ENCODE measurements around the gene TIMM17A. TPM values are rescaled to one million over a fixed set of nuclear protein-coding genes. Genes with fewer than 3 reads are reported as not detected.

Gene TIMM17A
- total and polyA plus RNA-seq, 2 of the 8 experiments (the other 6 are each of a cell fraction or from before 2014, with no cell fraction given) = 30.3 to 57.1 TPM

DNA sequence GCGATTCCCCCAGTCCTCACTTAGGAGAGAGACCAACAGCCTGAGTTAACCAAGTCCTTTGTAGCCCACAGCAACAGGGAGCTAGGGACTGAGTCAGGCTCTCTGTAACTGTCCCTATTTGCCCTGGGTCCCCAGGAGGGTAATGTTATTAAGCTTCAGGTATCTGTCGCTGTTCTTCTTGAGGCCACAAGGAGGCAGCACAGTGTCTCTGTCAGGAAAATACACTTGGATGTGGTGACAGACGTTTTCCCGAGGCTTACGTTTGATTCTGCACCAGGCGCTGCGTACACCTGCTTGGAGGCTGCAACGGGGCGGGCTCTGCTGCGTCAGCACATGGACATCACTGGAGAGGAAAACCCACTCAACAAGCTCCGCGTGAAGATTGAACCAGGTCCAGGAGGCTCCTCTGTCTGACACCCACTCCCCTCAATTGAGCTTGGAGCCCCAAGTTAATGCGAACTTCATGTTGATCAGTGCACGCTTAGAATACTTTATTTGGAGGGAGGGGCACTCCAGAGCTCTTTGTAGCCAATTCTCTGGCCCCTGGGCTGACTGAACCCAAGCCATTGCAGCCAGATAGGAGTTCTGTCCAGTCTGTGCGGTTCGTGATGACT lies 44.4 kb downstream of the TIMM17A start:
- Histone ChIP-seq H3K79me1 (ENCODE audit: low read depth, low read length) (0 out of 2 replicates have a peak, but pooled peaks cover 2% of the 10 kb centered on the region), H2BK20ac (ENCODE audit: low read length) (no peak overlapping the region), H3K4me1 (replicated peaks in 1 of 4; ENCODE audit: control insufficient read depth in 3 of 4, insufficient read depth in 4 of 4, low read length in 3 of 4) (no peaks in the 10 kb centered on the region), H3K56ac (replicated peaks; ENCODE audit: insufficient read length, low read depth, low read length) (no peak overlapping the region), H3K9me3 (ENCODE audit: insufficient read depth in 2 of 2, low read depth in 1 of 2, low read length in 1 of 2) (no peaks in the 10 kb centered on the region), H4K91ac (replicated peaks; ENCODE audit: insufficient read length, low read length) (no peak overlapping the region), H3K9ac (replicated peaks in 1 of 4; ENCODE audit: extremely low read depth in 1 of 4, low read depth in 3 of 4, low read length in 3 of 4) (no peak overlapping the region), H4K20me1 (replicated peaks in 1 of 2; ENCODE audit: control insufficient read depth in 1 of 2, insufficient read depth in 2 of 2, low read length in 2 of 2) (peaks cover 0 to 3% of the 10 kb centered on the region in 2 experiments), H4K8ac (ENCODE audit: extremely low read depth, insufficient read depth, low read length) (no peak overlapping the region), H3K36me3 (ENCODE audit: control insufficient read depth in 2 of 4, insufficient read depth in 4 of 4, low read length in 3 of 4) (peaks cover 7 to 67% (median 44%) of the 10 kb centered on the region in 4 experiments), H3K79me2 (ENCODE audit: control insufficient read depth in 1 of 2, insufficient read depth in 2 of 2, low read length in 2 of 2) (no peaks in the 10 kb centered on the region), H3K27me3 (replicated peaks in 1 of 4; ENCODE audit: control insufficient read depth in 3 of 4, extremely low read depth in 1 of 4, insufficient read depth in 3 of 4, low read length in 3 of 4) (no peaks in the 10 kb centered on the region), H3K4me3 (ENCODE audit: extremely low read depth in 1 of 4, insufficient read depth in 2 of 4, low read depth in 3 of 4, low read length in 4 of 4) (no peak overlapping the region), H4K5ac (ENCODE audit: insufficient read length, low read depth, low read length) (no peak overlapping the region), H3K4ac (replicated peaks; ENCODE audit: insufficient read length, low read depth, low read length) (no peak overlapping the region), H2BK120ac (replicated peaks; ENCODE audit: low read depth, low read length) (no peak overlapping the region), H3K14ac (ENCODE audit: insufficient read length) (no peak overlapping the region), H3K23ac (ENCODE audit: insufficient read length) (no peak overlapping the region), H2BK5ac (ENCODE audit: low read depth, low read length) (no peak overlapping the region), H3K27ac (ENCODE audit: low read depth, low read length) (no peak overlapping the region), H2AK5ac (ENCODE audit: low read depth, low read length) (no peak overlapping the region), H2BK15ac (ENCODE audit: low read length) (no peak overlapping the region), H2BK12ac (ENCODE audit: low read depth, low read length) (no peak overlapping the region), H2AFZ (ENCODE audit: low read length) (no peak overlapping the region), H3K4me2 (ENCODE audit: insufficient read depth in 1 of 2, low read depth in 2 of 2, low read length in 2 of 2) (no peak overlapping the region), H3K18ac (ENCODE audit: extremely low read depth, low read length) (no peak overlapping the region), H3K23me2 (ENCODE audit: low read depth, low read length) (no peaks in the 10 kb centered on the region)
- POLR2A ChIA-PET (ENCODE audit: partially characterized antibody) = interaction anchor here (0.6 to 3.7 kb wide), 19 partner anchors 8 to 132 kb away, joined by 3 to 24 read pairs (median 3); partner anchors contain the start of genes ELF3, GPR37L1 and RNPEP
- CTCF ChIA-PET (ENCODE audit: partially characterized antibody) = interaction anchor here (0.6 to 27.9 kb wide), 66 partner anchors 10 to 995 kb away, joined by 3 to 1014 read pairs (median 4); partner anchors contain the start of genes ELF3, GPR37L1, IPO9 and LMOD1
- DNase-seq (ENCODE audit: low read depth in 1 of 2, low spot score in 2 of 2) = no peak
- FAIRE-seq = peak; percentile 96
- WGBS, 2 experiments (ENCODE audit: extremely low coverage in 1 of 2, insufficient coverage in 1 of 2, insufficient read length in 1 of 2, insufficient replicate concordance in 2 of 2, low coverage in 1 of 2, low lambda C conversion rate in 2 of 2, missing lambda C conversion rate in 1 of 2) = 77% methylated on average over 16 of the region's 16 CpGs; no CpG with 5 or more reads in 1 of the 2 experiments
- TF ChIP-seq, protein P1, sequence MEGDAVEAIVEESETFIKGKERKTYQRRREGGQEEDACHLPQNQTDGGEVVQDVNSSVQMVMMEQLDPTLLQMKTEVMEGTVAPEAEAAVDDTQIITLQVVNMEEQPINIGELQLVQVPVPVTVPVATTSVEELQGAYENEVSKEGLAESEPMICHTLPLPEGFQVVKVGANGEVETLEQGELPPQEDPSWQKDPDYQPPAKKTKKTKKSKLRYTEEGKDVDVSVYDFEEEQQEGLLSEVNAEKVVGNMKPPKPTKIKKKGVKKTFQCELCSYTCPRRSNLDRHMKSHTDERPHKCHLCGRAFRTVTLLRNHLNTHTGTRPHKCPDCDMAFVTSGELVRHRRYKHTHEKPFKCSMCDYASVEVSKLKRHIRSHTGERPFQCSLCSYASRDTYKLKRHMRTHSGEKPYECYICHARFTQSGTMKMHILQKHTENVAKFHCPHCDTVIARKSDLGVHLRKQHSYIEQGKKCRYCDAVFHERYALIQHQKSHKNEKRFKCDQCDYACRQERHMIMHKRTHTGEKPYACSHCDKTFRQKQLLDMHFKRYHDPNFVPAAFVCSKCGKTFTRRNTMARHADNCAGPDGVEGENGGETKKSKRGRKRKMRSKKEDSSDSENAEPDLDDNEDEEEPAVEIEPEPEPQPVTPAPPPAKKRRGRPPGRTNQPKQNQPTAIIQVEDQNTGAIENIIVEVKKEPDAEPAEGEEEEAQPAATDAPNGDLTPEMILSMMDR (IDR thresholded peaks at IDR 0.05; ENCODE audit: control extremely low read depth in 1 of 3, insufficient read depth in 1 of 3, low read depth in 1 of 3, low read length in 3 of 3) = peak; percentile 49 to 93 (median 91)
- TF ChIP-seq CREB1 (IDR thresholded peaks at IDR 0.05) (0 out of 2 replicates have a peak, but pooled peaks have one; percentile 23), SIN3A (conservative IDR thresholded peaks at IDR 0.05 in 1 of 2, IDR thresholded peaks at IDR 0.05 in 1 of 2; ENCODE audit: low read depth in 1 of 2, low read length in 2 of 2) (0 out of 4 replicates have a peak, but pooled peaks of 1 of the 2 experiments have one; percentile 46), GTF2F1 (IDR thresholded peaks at IDR 0.05; ENCODE audit: borderline replicate concordance, low read depth, low read length) (no peak), CHD2 (IDR thresholded peaks at IDR 0.05; ENCODE audit: low read length) (no peak), JUND (IDR thresholded peaks at IDR 0.05; ENCODE audit: low read length) (0 out of 2 replicates have a peak, but pooled peaks have one; percentile 11), RBBP5 (IDR thresholded peaks at IDR 0.05; ENCODE audit: borderline replicate concordance, low read depth, low read length) (no peak), RNF2 (IDR thresholded peaks at IDR 0.05; ENCODE audit: borderline replicate concordance, low read depth, low read length, missing control alignments, poor library complexity, severe bottlenecking) (no peak), POLR2AphosphoS5 (IDR thresholded peaks at IDR 0.05; ENCODE audit: low read depth, low read length) (peak; percentile 16; the same call in 1 of the 2 replicates)
